GM19467 (cell line): ENCODE results near the gene SLC1A7.

Source experiments
- ATAC-seq: cut with Tn5 transposase; IDR thresholded peaks from one replicate; pipeline ENCODE4 v1.9.1; 2021; ENCODE audit warnings: mild to moderate bottlenecking, moderate library complexity; ENCODE audit not compliant: unreplicated experiment

SLC1A7 gene

DNA sequence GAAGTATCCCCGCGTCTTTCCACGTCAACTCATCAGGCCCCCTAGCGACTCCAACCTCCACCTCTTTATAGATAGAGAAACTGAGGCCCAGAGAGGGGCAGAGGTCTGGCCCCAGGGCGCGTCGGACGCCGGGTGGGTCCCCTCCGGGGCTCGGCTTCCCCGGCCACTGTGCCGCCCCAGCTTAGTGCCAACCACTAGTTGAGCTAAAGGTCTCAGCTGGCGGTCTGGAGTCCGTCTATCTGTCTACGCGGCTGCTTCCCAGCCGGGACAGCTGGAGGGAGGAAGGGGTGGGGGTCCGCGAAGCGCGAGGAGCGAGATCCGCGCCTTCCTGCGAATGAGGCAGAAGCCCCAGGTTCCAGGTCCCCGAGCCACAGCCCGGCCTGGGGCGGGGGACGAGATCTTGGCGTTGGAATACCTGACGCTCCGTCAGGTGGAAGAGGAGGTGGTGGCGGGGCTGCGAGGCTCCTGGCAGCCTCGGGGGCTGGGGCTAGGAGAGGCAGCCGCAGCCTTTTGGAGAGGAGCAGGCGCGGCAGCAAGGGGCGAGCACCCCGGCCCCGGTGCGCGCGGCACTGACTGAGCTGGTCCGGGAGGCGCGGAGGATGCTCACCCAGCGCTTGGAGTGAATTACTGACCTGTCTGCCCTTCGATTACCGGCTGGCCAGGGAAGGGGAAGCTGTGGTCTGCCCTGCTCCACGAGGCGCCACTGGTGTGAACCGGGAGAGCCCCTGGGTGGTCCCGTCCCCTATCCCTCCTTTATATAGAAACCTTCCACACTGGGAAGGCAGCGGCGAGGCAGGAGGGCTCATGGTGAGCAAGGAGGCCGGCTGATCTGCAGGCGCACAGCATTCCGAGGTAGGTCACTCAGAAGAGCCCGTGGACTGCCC lies 79.5 kb downstream of the SLC1A7 start:
- no peak for ATAC-seq

DNA sequence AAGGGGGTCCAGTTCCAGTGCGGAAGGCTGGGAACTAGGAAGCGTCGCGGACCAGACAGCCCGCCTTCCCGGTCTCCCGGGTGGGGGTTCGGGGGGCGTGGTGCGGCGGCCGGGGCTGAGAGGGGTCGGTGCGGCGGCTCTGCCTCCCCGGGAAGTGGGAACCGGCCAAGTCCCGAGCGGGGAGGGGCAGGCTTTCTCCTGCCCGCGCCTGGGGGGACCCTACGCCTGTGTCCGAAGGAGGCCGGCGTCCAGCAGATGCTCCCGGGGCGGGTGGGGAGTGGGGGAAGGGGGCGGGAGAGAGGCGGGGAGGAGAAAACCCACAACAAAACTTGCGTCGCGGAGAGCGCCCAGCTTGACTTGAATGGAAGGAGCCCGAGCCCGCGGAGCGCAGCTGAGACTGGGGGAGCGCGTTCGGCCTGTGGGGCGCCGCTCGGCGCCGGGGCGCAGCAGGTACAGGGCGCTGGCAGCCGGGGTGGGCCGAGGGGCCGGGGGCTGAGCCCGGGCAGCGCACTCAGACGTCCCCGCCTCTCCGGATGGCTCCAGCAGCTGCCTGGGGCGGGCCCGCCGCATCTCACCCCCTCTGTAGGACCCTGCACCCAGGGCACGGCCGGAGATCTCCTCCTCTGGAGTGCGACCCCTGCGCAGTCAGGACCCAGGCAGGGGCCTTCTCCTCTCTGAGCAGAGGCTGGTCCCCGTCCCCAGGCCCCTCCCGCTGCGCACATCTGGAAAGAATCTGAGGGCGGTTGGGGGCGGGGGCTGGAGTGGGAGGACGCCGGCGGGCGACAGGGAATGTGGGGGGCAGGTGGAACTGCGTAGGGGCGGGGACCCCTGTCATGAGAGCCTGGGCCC lies 80.4 kb downstream of the SLC1A7 start, which contains the start of gene PODN:
Gene PODN, plus strand, starts transcription at position 355 of the 849 bp plus-strand sequence. CDS start 7,643 bp downstream, outside the sequence.
- no peak for ATAC-seq

DNA sequence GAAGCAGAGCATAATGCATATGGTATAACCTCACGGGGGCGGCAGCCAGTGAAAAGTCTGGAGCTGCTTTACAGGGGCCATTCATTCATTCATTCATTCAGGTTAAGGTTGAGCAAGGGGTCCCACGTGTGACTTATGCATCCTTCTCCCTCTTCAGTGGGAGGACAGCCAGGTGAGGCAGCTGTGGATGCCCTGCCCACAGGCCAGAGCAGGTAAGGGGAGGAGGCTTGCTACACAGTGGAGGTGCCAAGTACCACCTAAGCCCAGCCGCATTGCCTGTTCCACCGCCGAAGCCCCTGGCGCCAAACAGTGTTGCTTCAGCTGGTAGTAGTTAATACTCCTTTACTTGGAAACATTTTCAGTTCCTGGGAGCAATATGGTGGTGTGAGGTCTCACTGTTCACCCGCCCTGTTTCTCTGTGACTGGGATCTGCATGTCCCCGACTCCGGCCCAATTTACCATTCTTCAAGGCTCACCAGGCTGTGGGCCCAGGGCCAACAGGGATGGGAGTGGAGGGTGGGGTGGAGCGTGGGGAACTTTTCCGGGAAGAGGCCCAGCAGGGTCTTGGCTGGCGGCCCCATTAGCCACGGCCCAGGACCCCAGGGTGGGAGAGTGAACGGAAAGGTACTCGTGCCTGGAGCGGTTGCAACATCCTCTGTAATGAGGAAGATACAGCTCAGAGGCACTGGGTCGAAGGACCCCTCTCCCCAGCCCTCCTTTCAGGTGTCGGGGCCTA lies 81.1 kb downstream of the SLC1A7 start:
- no peak for ATAC-seq

DNA sequence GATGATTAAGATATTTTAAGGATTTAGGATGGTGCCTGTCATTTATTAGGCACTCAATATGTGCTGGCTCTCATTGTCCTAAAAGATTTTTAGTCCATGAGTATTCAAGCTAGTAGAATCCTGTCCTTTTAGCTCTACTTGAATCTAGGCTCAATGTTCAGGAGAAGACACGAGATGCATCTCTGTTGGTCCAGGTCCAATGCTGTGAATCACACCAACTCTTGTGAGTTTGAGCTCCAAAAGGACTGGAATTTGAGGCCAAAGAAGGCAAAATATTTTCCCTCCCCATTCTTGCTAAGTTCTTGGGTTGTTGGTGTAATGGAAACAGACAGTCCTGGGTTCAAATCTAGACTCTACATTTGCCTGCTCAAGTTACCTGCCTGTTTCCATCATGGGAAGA lies 81.9 kb downstream of the SLC1A7 start:
- no peak for ATAC-seq

DNA sequence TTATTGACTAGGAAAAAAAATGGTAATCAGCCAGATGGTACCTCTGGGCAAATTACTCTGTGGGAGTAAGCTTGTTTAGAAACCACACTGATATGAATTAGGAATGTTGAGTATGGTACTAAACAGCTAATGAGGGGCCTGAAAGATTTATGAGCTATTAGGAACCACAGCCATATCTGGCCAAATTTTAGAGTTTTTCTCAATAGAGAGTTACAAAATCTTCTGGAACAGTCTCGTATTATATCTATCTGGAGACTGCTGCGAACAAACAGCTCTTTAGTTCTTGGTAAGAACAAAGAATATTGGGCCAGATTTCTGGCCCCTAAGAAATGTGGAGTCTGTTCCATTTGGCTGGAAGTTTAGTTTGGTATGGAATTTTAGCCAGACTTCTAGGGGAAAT lies 85.3 kb downstream of the SLC1A7 start:
- ATAC-seq = no peak

DNA sequence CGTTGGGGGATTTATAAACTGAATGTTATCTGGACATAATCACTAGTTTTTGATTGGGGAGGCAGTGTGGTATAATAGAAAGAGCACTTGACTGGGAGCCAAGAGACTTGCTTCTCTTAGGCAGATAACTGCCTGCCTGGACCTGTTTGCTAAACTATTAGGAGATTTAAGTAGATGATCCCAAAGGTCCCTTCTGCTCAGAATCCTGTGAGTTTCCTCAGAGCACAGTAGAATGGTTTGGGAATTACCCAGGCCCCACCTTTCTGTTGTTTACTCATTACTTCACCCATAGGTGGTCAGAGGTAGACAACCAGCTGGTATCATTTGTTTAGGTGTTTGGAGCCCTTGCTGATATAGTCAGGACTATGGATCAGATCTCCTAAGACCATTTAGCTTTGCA lies 90.8 kb downstream of the SLC1A7 start:
- no peak for ATAC-seq

DNA sequence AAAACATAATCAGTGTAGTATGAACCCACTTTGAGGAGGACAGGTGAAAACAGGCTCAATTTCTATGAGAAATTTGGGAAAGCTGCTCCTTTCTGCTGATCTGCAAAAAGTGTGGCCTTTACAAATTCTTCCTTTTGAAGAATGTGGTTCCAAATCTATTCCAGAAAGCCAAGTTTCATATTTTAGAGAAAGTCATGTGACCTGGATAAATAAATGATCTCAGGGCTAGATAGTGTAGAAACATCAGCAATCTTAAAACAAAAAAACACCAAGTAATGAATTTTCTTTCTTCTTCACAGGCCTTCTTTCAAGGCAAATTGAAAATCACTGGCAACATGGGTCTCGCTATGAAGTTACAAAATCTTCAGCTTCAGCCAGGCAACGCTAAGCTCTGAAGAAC lies 92.1 kb downstream of the SLC1A7 start:
- ATAC-seq = no peak

DNA sequence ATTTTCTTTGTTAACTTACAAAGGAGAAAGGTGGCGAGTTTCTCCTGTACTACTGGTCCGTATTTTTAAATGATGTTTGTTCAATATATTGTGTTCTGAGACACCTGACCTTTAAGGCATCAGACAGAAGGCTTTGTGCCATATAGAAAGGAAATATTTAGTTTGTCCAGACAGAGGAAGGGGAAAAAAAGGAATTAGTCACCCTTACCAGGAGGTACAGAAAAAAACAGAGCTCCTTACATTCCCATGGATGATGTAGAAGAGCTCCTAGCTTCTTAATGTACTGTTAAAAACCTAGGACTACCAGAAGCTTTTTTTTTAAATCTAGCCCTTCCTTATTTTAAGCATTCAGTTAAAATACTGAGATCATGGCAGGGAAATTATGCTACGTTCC lies 92.9 kb downstream of the SLC1A7 start:
- no peak for ATAC-seq

DNA sequence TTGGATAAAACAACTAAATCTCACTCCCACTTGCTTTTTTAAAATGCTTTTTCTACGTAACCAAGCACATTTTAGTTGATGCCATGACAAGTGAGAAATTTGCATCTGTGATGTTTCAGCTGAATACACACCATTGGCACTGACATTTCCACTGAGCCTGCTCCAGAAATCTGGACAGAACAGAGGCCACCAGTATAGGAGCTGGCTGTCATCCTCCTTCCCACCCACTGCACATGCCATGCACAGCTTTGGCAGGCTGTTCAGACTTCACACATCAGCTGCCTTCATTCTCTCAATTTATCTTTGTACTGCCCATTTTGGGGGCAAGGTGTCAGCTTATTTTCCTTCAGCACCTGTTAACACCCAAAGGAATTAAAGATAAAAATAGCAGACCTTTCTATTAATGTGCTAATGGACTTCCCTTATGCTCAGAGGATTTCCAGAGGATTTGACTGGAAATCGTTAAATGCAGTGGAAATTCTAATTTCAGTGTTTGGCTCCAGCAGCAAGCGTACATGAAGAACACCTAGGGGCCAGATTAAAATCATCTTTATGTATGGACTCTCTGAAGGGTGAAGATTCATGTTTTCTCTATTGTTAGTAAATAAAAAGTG lies 93.4 kb downstream of the SLC1A7 start:
- no peak for ATAC-seq

DNA sequence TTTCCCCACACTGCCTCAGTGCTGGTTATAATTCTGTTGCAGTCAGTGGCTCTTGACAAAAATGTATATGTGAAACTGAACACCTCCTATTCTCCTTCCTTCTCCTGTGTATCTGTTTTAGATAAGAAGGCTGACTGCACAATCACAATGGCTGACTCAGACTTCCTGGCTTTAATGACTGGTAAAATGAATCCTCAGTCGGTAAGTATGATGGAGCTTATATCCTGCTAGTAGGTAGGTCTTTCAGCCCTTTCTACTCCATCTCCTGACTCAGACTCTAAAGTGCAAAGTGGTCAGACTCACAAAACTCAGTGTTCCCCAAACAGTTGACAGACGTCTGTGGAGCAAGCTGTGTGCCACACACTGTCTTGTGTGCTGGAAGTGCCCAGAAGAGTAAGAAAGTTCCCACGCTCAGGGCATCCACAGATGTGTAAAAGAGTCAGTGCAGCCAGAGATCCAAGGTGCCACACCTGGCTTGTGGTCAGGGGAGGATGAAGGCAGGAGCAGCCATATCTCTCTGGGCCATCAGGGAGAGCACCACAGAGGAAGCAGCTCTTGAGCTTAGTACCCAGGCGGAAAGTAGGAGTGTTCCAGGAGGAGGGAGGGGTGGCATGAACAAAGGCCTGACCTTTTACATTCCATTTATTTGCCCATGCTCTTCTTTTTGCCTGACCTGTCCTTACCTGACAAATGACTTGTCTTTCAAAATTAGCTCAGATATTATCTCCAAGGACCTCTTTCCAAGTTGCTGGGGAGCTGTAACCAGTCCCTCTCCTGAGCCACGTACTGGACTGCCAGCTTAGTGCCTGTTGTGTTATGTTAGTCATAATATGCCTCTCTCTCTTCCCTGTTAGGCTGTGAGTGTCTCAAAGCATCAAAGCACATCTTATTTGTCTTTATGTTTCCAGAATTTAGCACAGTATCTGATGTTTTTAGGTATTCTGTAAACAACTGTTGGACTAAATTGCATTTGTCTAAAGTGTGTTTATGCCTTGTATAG lies 94.4 kb downstream of the SLC1A7 start:
- no peak for ATAC-seq

DNA sequence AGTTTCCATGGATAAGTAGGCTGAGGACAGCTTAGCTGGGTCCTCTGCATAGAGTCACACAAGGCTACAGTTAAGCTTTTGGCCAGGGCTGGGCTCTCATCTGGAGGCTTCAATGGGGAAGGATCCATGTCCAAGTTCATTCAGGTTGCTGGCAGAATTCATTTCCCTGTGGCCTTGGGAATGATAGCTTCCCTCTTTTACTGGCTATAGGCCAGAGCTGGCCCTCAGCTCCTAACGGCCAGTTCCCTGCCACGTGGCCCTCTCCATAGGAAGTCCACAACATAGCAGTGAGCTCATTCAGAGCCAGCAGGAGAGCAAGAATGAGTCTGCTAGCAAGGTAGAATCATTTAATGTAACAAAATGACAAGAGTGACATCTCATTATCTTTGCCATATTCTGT lies 95.5 kb downstream of the SLC1A7 start:
- no peak for ATAC-seq

DNA sequence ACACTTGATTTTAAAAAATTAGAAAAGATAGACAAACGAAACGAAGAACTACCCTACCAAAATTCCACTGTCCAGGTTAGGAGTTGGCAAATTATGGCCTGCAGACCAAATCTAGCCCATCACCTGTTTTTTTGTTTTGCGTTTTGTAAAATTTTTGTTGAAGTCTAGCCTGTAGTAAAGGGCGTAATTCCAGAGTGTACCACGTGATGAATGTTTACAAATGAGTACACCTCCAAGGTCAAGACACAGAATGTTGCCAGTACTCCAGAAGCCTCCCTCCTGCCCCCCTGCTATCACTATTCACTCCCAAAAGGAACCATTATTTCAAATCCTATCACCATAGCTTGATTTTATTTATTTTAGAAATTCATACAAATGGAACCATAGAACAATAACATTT lies 97.5 kb downstream of the SLC1A7 start:
- no peak for ATAC-seq

DNA sequence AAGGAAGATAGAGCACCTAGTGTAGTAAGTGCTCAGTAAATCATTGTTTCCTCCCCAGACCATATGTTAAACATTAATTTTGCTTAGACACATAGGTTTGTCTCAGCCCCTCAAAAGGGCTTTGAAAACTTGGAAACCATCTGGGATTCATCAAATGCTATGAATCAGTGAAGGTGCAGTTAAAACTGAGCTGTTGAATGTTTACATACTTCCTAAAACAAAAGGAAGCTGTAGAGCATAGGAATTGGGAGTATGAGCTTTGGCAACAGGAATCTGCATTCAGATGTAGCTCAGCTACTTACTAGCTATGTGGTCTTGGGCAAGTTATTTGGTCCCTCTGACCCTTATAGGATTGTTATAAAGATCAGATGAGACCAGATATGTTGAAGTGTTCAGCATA lies 99.2 kb downstream of the SLC1A7 start:
- no peak for ATAC-seq

DNA sequence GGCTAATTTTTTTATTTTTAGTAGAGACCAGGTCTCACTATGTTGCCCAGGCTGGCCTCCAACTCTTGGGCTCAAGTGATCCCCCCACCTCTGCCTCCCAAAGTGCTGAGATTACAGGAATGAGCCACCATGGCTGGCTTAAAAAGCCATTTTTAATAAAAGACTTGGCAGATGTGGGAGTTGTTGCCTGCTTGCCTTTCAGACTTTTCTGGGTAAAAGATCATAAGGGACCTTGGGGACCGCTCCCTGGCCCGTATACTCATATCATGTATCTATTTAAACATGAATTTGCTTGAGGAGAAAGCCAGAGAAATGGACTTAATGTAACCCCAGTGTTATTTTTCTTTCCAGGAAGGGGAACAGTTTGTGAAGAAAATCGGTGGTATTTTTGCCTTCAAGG lies 103.9 kb downstream of the SLC1A7 start:
- no peak for ATAC-seq
